ENCODE results near the gene PDCD1LG2. TPM values are rescaled to one million over a fixed set of nuclear protein-coding genes. Genes with fewer than 3 reads are reported as not detected.
"Not testable (repeated sequence)": the region's sequence is repeated elsewhere in the genome, so short reads cannot be mapped to it uniquely, and the experiment has no call there.

Gene PDCD1LG2
- total RNA-seq, 1 experiment from 2014 or later = not detected

DNA sequence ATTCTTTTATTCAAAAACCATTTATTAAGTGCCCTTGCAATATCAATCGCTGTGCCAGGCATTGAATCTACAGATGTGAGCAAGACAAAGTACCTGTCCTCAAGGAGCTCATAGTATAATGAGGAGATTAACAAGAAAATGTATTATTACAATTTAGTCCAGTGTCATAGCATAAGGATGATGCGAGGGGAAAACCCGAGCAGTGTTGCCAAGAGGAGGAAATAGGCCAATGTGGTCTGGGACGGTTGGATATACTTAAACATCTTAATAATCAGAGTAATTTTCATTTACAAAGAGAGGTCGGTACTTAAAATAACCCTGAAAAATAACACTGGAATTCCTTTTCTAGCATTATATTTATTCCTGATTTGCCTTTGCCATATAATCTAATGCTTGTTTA is 41.5 kb upstream of the PDCD1LG2 start:
- H3K4me1 Mint-ChIP-seq (ENCODE audit: low read depth, unreplicated experiment) = no peaks in the 10 kb centered on the region
- no peak overlapping the region for H3K27ac Mint-ChIP-seq (ENCODE audit: unreplicated experiment)
- no peak for DNase-seq
- TF ChIP-seq, protein P1, sequence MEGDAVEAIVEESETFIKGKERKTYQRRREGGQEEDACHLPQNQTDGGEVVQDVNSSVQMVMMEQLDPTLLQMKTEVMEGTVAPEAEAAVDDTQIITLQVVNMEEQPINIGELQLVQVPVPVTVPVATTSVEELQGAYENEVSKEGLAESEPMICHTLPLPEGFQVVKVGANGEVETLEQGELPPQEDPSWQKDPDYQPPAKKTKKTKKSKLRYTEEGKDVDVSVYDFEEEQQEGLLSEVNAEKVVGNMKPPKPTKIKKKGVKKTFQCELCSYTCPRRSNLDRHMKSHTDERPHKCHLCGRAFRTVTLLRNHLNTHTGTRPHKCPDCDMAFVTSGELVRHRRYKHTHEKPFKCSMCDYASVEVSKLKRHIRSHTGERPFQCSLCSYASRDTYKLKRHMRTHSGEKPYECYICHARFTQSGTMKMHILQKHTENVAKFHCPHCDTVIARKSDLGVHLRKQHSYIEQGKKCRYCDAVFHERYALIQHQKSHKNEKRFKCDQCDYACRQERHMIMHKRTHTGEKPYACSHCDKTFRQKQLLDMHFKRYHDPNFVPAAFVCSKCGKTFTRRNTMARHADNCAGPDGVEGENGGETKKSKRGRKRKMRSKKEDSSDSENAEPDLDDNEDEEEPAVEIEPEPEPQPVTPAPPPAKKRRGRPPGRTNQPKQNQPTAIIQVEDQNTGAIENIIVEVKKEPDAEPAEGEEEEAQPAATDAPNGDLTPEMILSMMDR (IDR thresholded peaks at IDR 0.05; ENCODE audit: unreplicated experiment) = no peak
- CTCF ChIA-PET = no interaction called here
- no TSS peak for BruUV-seq (replicated peaks)
- H3K36me3 Mint-ChIP-seq (ENCODE audit: insufficient read depth, unreplicated experiment) = no peaks in the 10 kb centered on the region
- no peak overlapping the region for H3K4me3 Mint-ChIP-seq (ENCODE audit: low read depth, unreplicated experiment)
- no peaks in the 10 kb centered on the region for H3K27me3 Mint-ChIP-seq (ENCODE audit: unreplicated experiment)
- H3K9me3 Mint-ChIP-seq (ENCODE audit: low read depth, unreplicated experiment) = no peaks in the 10 kb centered on the region
- intact Hi-C loops (cut with micrococcal nuclease; ENCODE audit: unreplicated experiment) = no loop called here

DNA sequence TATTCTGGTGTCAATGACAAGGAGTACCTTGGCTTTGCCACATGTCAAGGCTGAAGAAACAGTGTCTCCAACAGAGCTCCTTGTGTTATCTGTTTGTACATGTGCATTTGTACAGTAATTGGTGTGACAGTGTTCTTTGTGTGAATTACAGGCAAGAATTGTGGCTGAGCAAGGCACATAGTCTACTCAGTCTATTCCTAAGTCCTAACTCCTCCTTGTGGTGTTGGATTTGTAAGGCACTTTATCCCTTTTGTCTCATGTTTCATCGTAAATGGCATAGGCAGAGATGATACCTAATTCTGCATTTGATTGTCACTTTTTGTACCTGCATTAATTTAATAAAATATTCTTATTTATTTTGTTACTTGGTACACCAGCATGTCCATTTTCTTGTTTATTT is 40.2 kb upstream of the PDCD1LG2 start:
- Mint-ChIP-seq H3K4me3 (ENCODE audit: low read depth, unreplicated experiment) (no peak overlapping the region), H3K9me3 (ENCODE audit: low read depth, unreplicated experiment) (peaks cover 3% of the 10 kb centered on the region), H3K27ac (ENCODE audit: unreplicated experiment) (no peak overlapping the region), H3K36me3 (ENCODE audit: insufficient read depth, unreplicated experiment) (no peaks in the 10 kb centered on the region), H3K4me1 (ENCODE audit: low read depth, unreplicated experiment) (no peaks in the 10 kb centered on the region), H3K27me3 (ENCODE audit: unreplicated experiment) (peaks cover 11% of the 10 kb centered on the region)
- no peak for DNase-seq
- TF ChIP-seq, protein P1 (IDR thresholded peaks at IDR 0.05; ENCODE audit: unreplicated experiment) = no peak
- BruUV-seq (replicated peaks) = no TSS peak
- CTCF ChIA-PET = no interaction called here
- intact Hi-C loops (cut with micrococcal nuclease; ENCODE audit: unreplicated experiment) = no loop called here

- H3K4me3 Mint-ChIP-seq (ENCODE audit: low read depth, unreplicated experiment) = no peak overlapping the region
- TF ChIP-seq, protein P1 (IDR thresholded peaks at IDR 0.05; ENCODE audit: unreplicated experiment) = no peak
- no TSS peak for BruUV-seq (replicated peaks)
- intact Hi-C loops (cut with micrococcal nuclease; ENCODE audit: unreplicated experiment) = no loop called here
- DNase-seq = no peak
- CTCF ChIA-PET = no interaction called here
- no peak overlapping the region for H3K27ac Mint-ChIP-seq (ENCODE audit: unreplicated experiment)
- H3K27me3 Mint-ChIP-seq (ENCODE audit: unreplicated experiment) = peaks cover 16% of the 10 kb centered on the region
- no peaks in the 10 kb centered on the region for H3K36me3 Mint-ChIP-seq (ENCODE audit: insufficient read depth, unreplicated experiment)
- H3K9me3 Mint-ChIP-seq (ENCODE audit: low read depth, unreplicated experiment) = peaks cover 3% of the 10 kb centered on the region
- H3K4me1 Mint-ChIP-seq (ENCODE audit: low read depth, unreplicated experiment) = no peaks in the 10 kb centered on the region
Measured at GRCh38 chr9:5470816-5471215, 39.5 kb upstream of the PDCD1LG2 start.

- H3K4me1 Mint-ChIP-seq (ENCODE audit: low read depth, unreplicated experiment); H3K4me3 Mint-ChIP-seq (ENCODE audit: low read depth, unreplicated experiment); intact Hi-C loops (cut with micrococcal nuclease; ENCODE audit: unreplicated experiment); CTCF ChIA-PET; DNase-seq; H3K36me3 Mint-ChIP-seq (ENCODE audit: insufficient read depth, unreplicated experiment); H3K9me3 Mint-ChIP-seq (ENCODE audit: low read depth, unreplicated experiment); BruUV-seq (replicated peaks); H3K27ac Mint-ChIP-seq (ENCODE audit: unreplicated experiment): not testable (repeated sequence)
- H3K27me3 Mint-ChIP-seq (ENCODE audit: unreplicated experiment) = peaks cover 16% of the 10 kb centered on the region
Measured at GRCh38 chr9:5475611-5476010, 34.7 kb upstream of the PDCD1LG2 start.

- Mint-ChIP-seq H3K36me3 (ENCODE audit: insufficient read depth, unreplicated experiment) (no peaks in the 10 kb centered on the region), H3K27me3 (ENCODE audit: unreplicated experiment) (peaks cover 16% of the 10 kb centered on the region), H3K4me3 (ENCODE audit: low read depth, unreplicated experiment) (no peak overlapping the region), H3K4me1 (ENCODE audit: low read depth, unreplicated experiment) (no peaks in the 10 kb centered on the region), H3K9me3 (ENCODE audit: low read depth, unreplicated experiment) (peaks cover 3% of the 10 kb centered on the region), H3K27ac (ENCODE audit: unreplicated experiment) (no peak overlapping the region)
- CTCF ChIA-PET = no interaction called here
- BruUV-seq (replicated peaks) = no TSS peak
- no peak for DNase-seq
- intact Hi-C loops (cut with micrococcal nuclease; ENCODE audit: unreplicated experiment) = no loop called here
- TF ChIP-seq, protein P1 (IDR thresholded peaks at IDR 0.05; ENCODE audit: unreplicated experiment) = no peak
Measured at GRCh38 chr9:5478206-5478605, 32.1 kb upstream of the PDCD1LG2 start.
